Measurements from ENCODE around the gene PAGR1. TPM values are rescaled to one million over a fixed set of nuclear protein-coding genes. Genes with fewer than 3 reads are reported as not detected.
"Not testable (repeated sequence)": the region's sequence is repeated elsewhere in the genome, so short reads cannot be mapped to it uniquely, and the experiment has no call there.

Gene PAGR1
- total and polyA plus RNA-seq, 7 donors: 9.4 to 36.8 (median 14.2) TPM

DNA sequence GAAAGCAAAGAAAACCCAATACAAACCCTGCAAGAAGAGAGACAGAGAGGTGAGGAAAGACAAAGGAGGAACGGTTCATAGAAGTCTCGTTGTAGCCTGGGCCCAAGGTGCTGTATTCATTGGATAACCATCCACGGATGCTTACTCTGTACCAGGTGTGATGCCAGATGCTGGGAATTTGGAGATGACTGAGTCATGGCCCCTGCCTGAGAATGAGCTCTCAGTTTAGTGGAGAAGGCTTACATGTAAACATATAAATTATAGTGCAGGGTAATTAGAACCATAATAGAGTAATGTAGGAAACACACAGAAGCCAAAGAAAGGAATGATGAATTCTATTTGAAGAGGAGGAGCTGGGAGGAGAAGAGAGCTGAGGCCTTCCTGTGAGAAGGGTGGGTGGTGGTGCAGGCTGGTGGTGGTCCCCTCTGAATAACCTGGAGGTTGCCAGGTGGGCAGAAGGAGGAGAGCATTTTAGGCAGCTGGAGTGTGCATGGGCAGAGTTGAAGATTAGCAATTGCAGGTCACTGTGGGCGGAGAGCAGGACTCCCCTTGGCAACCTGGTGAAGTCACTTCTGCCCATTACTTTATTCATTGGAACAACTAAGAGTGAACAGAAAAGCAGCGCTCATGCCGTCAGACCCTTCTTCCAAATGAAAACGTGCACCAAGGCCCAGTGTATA lies 45.6 kb upstream of the PAGR1 start:
- H3K4me3 ChIP-seq: no peak overlapping the region
- no peak for DNase-seq
- no peaks in the 10 kb centered on the region for H3K9me3 ChIP-seq
- no peaks in the 10 kb centered on the region for H3K27me3 ChIP-seq (ENCODE audit: insufficient read depth in 3 of 3, low read length in 2 of 3)
- WGBS, 3 donors: 78 to 87% (median 79%) methylated on average over 7 of the region's 7 CpGs
- H3K36me3 ChIP-seq (ENCODE audit: insufficient read depth in 1 of 2, low read depth in 1 of 2): no peaks in the 10 kb centered on the region
- intact Hi-C loops (cut with DNase I): no loop called here
- no peaks in the 10 kb centered on the region for H3K4me1 ChIP-seq
- no peak for TF ChIP-seq CTCF (IDR thresholded peaks at IDR 0.05)
- ATAC-seq: no peak
- no peak overlapping the region for H3K27ac ChIP-seq

DNA sequence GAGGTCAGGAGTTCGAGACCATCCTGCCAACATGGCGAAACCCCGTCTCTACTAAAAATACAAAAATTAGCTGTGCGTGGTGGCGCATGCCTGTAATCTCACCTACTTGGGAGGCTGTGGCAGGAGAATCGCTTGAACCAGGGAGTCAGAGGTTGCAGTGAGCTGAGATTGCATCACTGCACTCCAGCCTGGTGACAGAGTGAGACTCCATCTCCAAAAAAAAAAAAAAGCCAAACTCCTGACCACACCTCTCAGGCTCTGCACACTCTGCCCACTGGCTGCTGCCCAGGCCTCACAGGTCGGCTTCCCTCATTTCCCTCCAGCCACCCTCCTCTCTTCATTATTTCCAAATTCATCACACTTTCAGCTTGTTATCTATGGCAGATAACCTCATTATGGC lies 43.6 kb upstream of the PAGR1 start:
- intact Hi-C loops (cut with DNase I); DNase-seq; H3K27me3 ChIP-seq (ENCODE audit: insufficient read depth in 3 of 3, low read length in 2 of 3); H3K9me3 ChIP-seq; ATAC-seq; H3K4me3 ChIP-seq; H3K27ac ChIP-seq; H3K4me1 ChIP-seq; H3K36me3 ChIP-seq (ENCODE audit: insufficient read depth in 1 of 2, low read depth in 1 of 2): not testable (repeated sequence)
- 80 to 89% (median 88%) methylated on average over 7 of the region's 7 CpGs for WGBS, 3 donors

- H3K4me3 ChIP-seq: no peak overlapping the region
- no peaks in the 10 kb centered on the region for H3K4me1 ChIP-seq
- ATAC-seq: no peak
- TF ChIP-seq CTCF (IDR thresholded peaks at IDR 0.05): no peak
- DNase-seq: no peak
- WGBS, 3 donors: 83 to 89% (median 86%) methylated on average over 5 of the region's 5 CpGs
- H3K36me3 ChIP-seq (ENCODE audit: insufficient read depth in 1 of 2, low read depth in 1 of 2): no peaks in the 10 kb centered on the region
- H3K27ac ChIP-seq: no peak overlapping the region
- H3K27me3 ChIP-seq (ENCODE audit: insufficient read depth in 3 of 3, low read length in 2 of 3): no peaks in the 10 kb centered on the region
- no peaks in the 10 kb centered on the region for H3K9me3 ChIP-seq
- intact Hi-C loops (cut with DNase I): no loop called here
Observed at GRCh38 chr16:29774730-29775129, 41.2 kb upstream of the PAGR1 start.

DNA sequence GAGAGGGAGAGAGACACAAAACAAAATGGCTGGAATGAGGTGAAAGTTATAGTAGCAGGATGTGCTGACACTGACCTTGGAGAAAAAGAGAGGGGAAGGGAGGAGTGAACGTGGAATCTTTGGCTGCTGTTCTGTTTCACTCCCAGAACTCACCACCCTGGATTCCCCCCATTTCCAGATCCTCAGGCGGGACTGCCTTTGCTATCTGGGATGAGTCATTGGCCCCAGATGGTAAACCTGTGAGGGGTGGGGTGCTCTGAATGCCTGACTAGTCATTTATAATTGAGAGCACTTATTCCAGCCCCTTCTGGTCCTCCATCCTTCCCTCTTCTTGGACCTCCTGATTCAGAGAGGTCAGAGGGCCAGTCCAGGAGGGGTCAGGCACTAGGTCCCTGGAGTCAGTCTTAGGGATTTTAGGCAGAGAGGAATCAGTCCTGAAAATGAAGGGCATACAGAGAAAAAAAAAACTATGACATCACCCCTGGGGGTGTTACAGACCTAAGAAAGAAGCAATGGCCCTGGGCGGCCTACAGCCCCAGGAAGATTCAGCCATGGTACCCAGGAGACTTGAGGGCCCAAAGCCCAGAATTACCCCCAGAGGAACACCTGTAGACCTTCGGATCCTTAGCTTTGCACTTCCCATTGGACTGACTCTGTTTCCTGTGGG lies 40.1 kb upstream of the PAGR1 start:
- ATAC-seq: no peak

More for the DNA sequence above, 40.1 kb upstream of the PAGR1 start:
- WGBS, 3 donors: 69 to 70% (median 70%) methylated on average over 4 of the region's 4 CpGs
- H3K27me3 ChIP-seq (ENCODE audit: insufficient read depth in 3 of 3, low read length in 2 of 3): no peaks in the 10 kb centered on the region
- no peak overlapping the region for H3K4me3 ChIP-seq
- H3K36me3 ChIP-seq (ENCODE audit: insufficient read depth in 1 of 2, low read depth in 1 of 2): no peaks in the 10 kb centered on the region
- DNase-seq: no peak
- no peak for TF ChIP-seq CTCF (IDR thresholded peaks at IDR 0.05)
- intact Hi-C loops (cut with DNase I): no loop called here
- no peaks in the 10 kb centered on the region for H3K9me3 ChIP-seq
- no peak overlapping the region for H3K27ac ChIP-seq
- no peaks in the 10 kb centered on the region for H3K4me1 ChIP-seq

All from psoas muscle (tissue), 8 donors.